HS-27A (cell line): ENCODE data around the gene KCNJ16.

Experiments used
- DNase-seq: peaks from one replicate; pipeline ENCODE4 v3.0.0-alpha.2; 2012; ENCODE audit warnings: low read depth, missing footprints

Gene KCNJ16

DNA sequence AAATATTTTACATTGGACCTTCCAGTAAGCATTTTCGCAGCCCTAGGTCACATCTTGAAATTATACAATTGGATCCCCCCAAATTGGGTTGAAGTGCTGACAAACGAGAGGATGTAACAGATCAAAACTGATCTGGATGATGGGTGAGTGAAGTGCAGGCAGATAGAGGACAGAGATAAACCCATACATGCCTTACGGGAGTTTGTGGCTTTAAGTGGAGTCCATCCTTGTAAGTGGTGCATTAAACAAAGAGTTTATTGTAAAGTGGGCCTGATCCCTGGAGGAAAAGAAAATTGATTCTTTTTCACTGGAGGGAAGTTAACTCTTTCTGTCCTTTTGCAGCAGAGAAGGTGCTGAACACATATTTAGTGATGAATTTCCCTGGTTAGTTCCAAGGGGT is 55.3 kb downstream of the KCNJ16 start:
- DNase-seq: no peak

- no peak for DNase-seq
Measured at GRCh38 chr17:70132505-70132904, 57.5 kb downstream of the KCNJ16 start.

DNA sequence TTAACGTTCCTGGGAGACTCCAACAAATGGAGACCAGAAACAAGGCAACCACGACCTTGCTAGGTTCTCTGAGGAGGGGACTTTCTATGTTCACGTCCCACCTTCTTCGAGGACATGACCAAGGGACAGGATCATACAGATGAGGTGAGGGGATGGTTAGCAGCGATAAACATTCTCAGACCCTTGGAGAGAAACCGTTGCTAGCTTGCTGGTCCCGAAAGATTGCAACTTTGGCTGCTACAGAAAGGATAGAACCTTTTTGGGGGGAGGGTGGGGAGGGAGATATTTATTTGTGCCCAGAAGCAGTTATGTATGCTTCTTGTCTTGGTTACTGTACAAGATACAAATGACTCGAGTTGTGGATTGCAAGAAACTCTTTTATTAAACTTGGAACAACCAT is 59.0 kb downstream of the KCNJ16 start:
- DNase-seq: no peak

- no peak for DNase-seq
Measured at GRCh38 chr17:70134777-70135176, 59.8 kb downstream of the KCNJ16 start.

- no peak for DNase-seq
Measured at GRCh38 chr17:70136131-70136530, 61.1 kb downstream of the KCNJ16 start.

DNA sequence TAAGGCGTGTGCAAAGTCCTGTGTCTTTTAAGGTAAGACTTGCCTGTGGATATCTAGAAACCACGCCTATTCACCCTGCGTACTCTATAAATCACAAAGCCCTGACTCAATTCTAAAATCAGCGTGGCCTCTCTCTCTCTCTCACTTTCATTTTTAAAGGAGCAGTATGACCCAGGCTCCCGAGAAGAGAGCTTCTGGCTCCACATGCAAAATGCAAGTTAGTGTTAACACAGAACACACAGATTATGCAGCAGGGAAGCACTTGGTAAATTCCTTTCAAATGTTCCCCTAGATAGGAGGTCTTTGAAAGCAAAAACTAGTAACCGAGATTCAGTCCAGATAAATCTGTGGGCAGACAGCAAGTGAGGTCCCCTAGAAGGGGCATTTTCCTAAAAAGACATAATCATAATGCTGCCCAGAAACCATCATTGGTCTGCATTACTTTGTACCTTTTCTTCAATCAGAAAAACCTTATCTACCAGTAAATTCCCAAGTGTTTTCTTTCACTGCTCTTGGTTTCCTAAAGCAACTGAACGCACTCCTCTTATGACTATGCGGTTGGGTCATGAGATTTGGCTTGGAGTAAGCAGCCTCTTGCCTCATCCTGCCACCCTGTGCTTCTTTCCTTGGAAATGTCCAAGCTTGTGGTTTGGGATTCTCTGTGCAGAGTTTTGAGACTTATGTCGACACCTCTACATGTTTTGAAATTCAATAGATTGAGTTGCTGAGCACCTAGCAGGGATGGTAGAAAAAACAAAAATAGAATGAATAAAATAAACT is 62.6 kb downstream of the KCNJ16 start:
- DNase-seq: no peak

- DNase-seq: no peak
Measured at GRCh38 chr17:70138291-70138865, 63.4 kb downstream of the KCNJ16 start.

GRCh38 chr17:70139449-70139993 is 64.5 kb downstream of the KCNJ16 start:
- DNase-seq: no peak

GRCh38 chr17:70144260-70144846 is 69.3 kb downstream of the KCNJ16 start:
- no peak for DNase-seq

- no peak for DNase-seq
Measured at GRCh38 chr17:70153210-70153609, 78.2 kb downstream of the KCNJ16 start.

DNA sequence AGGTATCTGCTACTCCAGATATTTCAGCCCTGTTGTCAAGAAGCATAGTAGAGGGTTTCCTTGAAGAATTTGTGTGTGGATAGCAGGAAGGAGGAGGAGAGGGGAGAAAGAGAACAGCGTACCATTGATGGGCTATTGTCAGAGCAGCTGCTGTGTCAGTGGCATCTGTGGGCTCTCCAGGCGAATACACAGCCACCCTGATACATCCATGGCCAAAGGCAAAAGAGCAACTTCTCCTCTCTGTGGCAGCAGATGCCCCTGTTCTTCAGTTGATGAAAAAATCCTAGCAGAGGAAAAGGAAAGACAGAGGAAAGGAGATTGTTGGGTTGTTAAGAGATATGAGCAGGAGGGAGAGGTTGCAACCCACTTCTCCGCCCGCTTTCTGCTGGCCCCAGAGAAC is 82.1 kb downstream of the KCNJ16 start:
- no peak for DNase-seq

DNA sequence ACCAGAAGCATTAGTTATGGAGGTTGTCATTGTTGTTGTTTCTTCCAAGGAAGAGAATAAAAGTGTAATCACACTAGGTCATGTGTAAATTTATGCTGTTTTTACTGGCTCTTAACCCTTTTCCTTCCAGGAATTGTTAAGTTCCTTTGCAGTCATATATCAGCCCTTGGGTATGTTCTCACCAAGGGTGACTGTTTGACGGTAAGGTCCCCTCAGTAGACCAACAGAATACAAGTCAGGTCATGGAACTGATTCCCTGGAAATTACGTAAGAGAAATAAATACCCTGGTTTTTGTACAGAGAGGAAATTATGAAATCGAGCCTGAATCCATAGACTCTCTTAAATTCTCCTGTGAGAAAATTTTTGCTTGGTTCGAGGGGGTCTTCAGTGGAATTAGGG is 83.2 kb downstream of the KCNJ16 start:
- DNase-seq: no peak

DNA sequence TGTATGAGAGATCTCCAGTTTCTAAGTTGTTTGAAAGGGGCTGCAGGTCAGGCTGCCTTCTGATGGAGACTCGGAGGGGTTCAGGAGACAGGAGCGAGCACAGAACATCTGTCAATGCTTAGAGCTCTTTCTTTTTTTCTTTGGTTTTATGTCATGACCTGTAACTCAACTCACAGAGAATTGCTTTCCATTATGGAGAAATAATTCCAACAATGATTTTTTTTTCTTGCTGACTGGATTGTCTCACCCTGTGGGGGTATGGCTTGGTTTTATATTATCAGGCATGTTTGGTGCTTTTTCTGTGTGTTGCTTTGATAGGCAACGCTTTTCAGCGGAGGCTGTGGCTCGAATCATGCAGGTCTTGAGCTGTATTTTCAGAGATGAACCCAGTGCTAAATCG is 83.6 kb downstream of the KCNJ16 start:
- DNase-seq: no peak

- DNase-seq: no peak
Measured at GRCh38 chr17:70159980-70160379, 85.0 kb downstream of the KCNJ16 start.

- DNase-seq: no peak
Measured at GRCh38 chr17:70161519-70161918, 86.5 kb downstream of the KCNJ16 start.

GRCh38 chr17:70165383-70165782 is 90.4 kb downstream of the KCNJ16 start:
- no peak for DNase-seq

DNA sequence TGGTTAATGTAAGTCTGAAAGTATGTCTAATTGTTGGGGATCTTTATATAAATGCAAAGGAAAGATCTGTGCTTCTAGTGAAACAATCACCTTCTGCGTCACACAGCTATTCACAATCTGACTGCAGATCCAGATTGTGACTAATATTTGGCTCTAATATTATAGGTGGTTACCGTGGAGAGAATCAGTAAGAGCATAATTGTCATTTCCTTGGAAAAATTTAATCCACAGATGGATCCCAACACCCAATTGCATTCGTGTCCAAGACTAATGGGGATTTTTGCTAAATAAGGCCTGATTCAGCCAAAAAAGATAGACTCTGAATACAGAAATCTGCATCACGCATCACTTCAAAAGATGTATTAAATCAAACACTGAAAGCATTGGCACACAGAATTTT is 91.6 kb downstream of the KCNJ16 start:
- no peak for DNase-seq

DNA sequence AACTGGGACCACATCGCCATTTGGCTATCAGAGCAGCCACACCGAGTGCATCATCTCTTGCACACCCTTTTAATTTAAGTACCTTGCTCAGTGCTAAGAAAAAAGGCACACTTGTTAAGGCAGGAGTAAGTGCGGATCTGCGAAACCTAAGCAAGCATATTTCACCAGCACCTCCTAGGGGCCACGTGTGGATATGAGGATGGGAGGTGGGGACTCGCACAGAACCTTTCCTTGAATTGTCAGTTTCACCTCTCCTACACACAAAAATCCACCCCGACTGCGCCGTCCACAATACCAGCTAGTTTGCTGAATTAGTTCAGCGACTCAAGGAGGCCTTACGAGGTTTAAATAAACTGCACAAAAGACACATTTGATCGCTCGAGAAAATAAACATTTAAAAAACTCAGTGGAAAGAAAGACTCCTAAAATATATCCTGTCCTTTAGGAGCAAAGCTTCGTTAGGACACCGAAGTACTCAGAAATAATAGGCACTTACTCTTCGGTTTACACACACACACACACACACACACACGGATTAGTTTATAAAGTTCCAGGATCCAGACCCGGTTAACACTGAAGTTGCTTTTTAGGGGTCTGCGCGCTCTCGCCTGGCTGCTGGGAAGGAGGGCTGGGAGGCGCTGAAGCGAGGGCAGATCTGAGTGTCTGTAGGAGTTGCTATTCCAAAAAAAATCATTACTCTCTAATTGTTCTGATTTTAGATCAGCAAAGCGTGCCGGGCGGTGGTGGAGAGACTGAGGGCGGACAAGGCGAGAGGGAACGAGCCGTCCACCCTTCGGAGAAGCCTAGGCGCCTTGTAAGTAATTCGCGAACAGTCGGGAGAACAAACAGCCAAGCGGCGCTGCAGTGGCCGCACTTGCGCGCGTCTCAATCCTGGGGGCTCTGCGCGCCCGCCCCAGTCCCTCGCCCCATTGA is 93.3 kb downstream of the KCNJ16 start:
- no peak for DNase-seq

- no peak for DNase-seq
Measured at GRCh38 chr17:70168977-70169708, 94.1 kb downstream of the KCNJ16 start, which contains the start of gene KCNJ2. Gene KCNJ2, plus strand, starts transcription at chr17:70169532. Its CDS starts 5,508 bp downstream, at chr17:70175040.

DNA sequence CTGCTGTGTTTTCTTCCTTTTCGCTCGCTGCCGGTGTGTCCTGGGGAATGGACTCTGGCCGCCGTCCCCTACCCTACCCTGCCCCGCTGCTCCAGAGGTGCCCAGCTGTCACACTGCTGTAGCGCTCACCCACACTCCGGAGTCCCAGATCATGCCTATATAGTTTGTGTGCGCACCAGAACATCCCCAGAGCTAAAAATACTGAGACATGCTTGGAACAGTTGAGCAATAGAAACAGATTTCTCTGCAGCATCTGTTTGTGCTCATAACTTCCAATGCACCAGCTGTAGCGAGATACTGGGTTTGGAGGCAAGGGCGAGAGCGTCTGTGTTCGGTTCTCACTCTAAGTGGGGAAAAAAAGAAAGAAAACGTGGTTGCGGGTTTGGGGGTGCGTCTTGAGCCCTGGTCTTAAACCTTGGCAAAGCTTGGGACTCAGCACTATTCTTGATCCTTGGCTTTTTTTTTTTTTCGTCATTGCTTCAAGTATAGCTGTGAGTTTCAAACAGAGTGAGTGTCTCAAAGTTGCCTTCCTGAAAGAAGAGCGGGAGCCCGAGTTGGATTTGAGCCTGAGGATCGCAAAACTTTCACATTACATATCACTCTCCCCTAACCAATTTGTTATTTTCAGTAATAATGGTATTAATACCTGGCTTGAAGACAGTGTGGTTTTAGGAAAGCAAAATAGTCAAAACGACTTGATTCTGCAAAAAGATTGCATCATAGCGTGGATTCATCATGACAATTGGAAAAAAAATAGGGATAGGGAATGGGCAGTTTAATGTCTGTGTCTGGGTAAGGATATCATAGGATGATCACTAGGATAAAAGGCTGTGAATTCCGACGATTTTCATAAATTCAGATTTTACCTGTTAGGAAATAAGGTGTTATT is 94.9 kb downstream of the KCNJ16 start:
- DNase-seq: no peak
